Measurements from ENCODE around the gene INTS14.

- TF ChIP-seq CTCF (IDR thresholded peaks at IDR 0.05) (no peak), POLR2AphosphoS5 (IDR thresholded peaks at IDR 0.05; ENCODE audit: low read depth, low read length) (no peak)
Measured at GRCh38 chr15:65655026-65655425, 44.1 kb upstream of the INTS14 start.

Measured in Panc1 (cell line).